ENCODE measurements around the gene TBC1D14. TPM values are rescaled to one million over a fixed set of nuclear protein-coding genes. Genes with fewer than 3 reads are reported as not detected.

TBC1D14 gene
- total RNA-seq, 3 donors from 2014 or later (not counting 1 experiment from before 2014, with no cell fraction given) = 36.0 to 54.7 (median 53.2) TPM

- no peak for DNase-seq
These were observed 158.7 kb downstream of the TBC1D14 start for GRCh38 chr4:7068279-7068842.

GRCh38 chr4:7068883-7069282 is 159.3 kb downstream of the TBC1D14 start:
- intact Hi-C loops (cut with micrococcal nuclease) = loop anchor here (1.0 to 2.0 kb wide), 4 partner anchors 25 to 353 kb away; partner anchors contain the start of genes BLOC1S4 and KIAA0232
- H3K27me3 Mint-ChIP-seq (ENCODE audit: low read depth in 2 of 2) = peaks cover 3 to 10% of the 10 kb centered on the region in 2 donors
- no peaks in the 10 kb centered on the region for H3K36me3 Mint-ChIP-seq
- H3K36me3 ChIP-seq (ENCODE audit: control insufficient read depth, insufficient read depth, low read length) = peaks cover 6% of the 10 kb centered on the region
- peak overlapping the region; percentile 97 for H3K4me3 Mint-ChIP-seq
- peaks cover 27 to 43% of the 10 kb centered on the region in 2 donors for H3K4me1 Mint-ChIP-seq
- no peak for TF ChIP-seq CTCF (IDR thresholded peaks at IDR 0.05)
- H3K9me3 Mint-ChIP-seq = no peaks in the 10 kb centered on the region
- H3K27ac ChIP-seq (ENCODE audit: low read length) = peak overlapping the region; percentile 78
- DNase-seq = no peak
- no peaks in the 10 kb centered on the region for H3K27me3 ChIP-seq (ENCODE audit: control insufficient read depth, insufficient read depth, low read length)
- no peaks in the 10 kb centered on the region for H3K9me3 ChIP-seq (ENCODE audit: control insufficient read depth, insufficient read depth, low read length)
- H3K4me3 ChIP-seq (ENCODE audit: low read length) = peak overlapping the region; percentile 82
- H3K27ac Mint-ChIP-seq = peak overlapping the region; percentile 92 to 94
- H3K4me1 ChIP-seq (ENCODE audit: control insufficient read depth, insufficient read depth, low read length) = peaks cover 27% of the 10 kb centered on the region
- WGBS (ENCODE audit: insufficient coverage) = 17% methylated on average over 20 of the region's 20 CpGs
- no peak for ATAC-seq

More at GRCh38 chr4:7068279-7068842, 158.7 kb downstream of the TBC1D14 start:
- H3K4me3 Mint-ChIP-seq = peak overlapping the region; percentile 97
- under 1% methylated on average over 50 of the region's 50 CpGs for WGBS (ENCODE audit: insufficient coverage)
- H3K27ac Mint-ChIP-seq = peak overlapping the region; percentile 92 to 94
- peaks cover 27 to 44% of the 10 kb centered on the region in 2 donors for H3K4me1 Mint-ChIP-seq
- Histone ChIP-seq H3K9me3 (ENCODE audit: control insufficient read depth, insufficient read depth, low read length) (no peaks in the 10 kb centered on the region), H3K27ac (ENCODE audit: low read length) (peak overlapping the region; percentile 78), H3K27me3 (ENCODE audit: control insufficient read depth, insufficient read depth, low read length) (no peaks in the 10 kb centered on the region), H3K4me1 (ENCODE audit: control insufficient read depth, insufficient read depth, low read length) (peaks cover 27% of the 10 kb centered on the region), H3K4me3 (ENCODE audit: low read length) (peak overlapping the region; percentile 91), H3K36me3 (ENCODE audit: control insufficient read depth, insufficient read depth, low read length) (peaks cover 11% of the 10 kb centered on the region)
- peak in 1 of 3 donors; percentile 11 for ATAC-seq
- H3K27me3 Mint-ChIP-seq (ENCODE audit: low read depth in 2 of 2) = peaks cover 3 to 10% of the 10 kb centered on the region in 2 donors
- H3K9me3 Mint-ChIP-seq = no peaks in the 10 kb centered on the region
- H3K36me3 Mint-ChIP-seq = no peaks in the 10 kb centered on the region
- TF ChIP-seq CTCF (IDR thresholded peaks at IDR 0.05) = no peak
- intact Hi-C loops (cut with micrococcal nuclease) = loop anchor here (1.0 to 2.0 kb wide), 4 partner anchors 24 to 352 kb away; partner anchors contain the start of genes BLOC1S4 and KIAA0232

- peak; percentile 24 to 45 (median 30) for ATAC-seq
- Histone ChIP-seq H3K27ac (ENCODE audit: low read length) (no peak overlapping the region), H3K4me3 (ENCODE audit: low read length) (no peak overlapping the region), H3K9me3 (ENCODE audit: control insufficient read depth, insufficient read depth, low read length) (no peaks in the 10 kb centered on the region), H3K36me3 (ENCODE audit: control insufficient read depth, insufficient read depth, low read length) (no peaks in the 10 kb centered on the region), H3K4me1 (ENCODE audit: control insufficient read depth, insufficient read depth, low read length) (peaks cover 27% of the 10 kb centered on the region), H3K27me3 (ENCODE audit: control insufficient read depth, insufficient read depth, low read length) (no peaks in the 10 kb centered on the region)
- peaks cover 3 to 10% of the 10 kb centered on the region in 2 donors for H3K27me3 Mint-ChIP-seq (ENCODE audit: low read depth in 2 of 2)
- peak overlapping the region; percentile 37 for H3K4me3 Mint-ChIP-seq
- peak; percentile 96 for TF ChIP-seq CTCF (IDR thresholded peaks at IDR 0.05)
- 41% methylated on average over 23 of the region's 23 CpGs for WGBS (ENCODE audit: insufficient coverage)
- no peaks in the 10 kb centered on the region for H3K9me3 Mint-ChIP-seq
- no peaks in the 10 kb centered on the region for H3K36me3 Mint-ChIP-seq
- H3K4me1 Mint-ChIP-seq = peaks cover 27 to 35% of the 10 kb centered on the region in 2 donors
- DNase-seq = peak; percentile 79 to 92
- intact Hi-C loops (cut with micrococcal nuclease) = loop anchor here (1.0 kb wide), 2 partner anchors 97 to 351 kb away; no protein-coding TSS in a partner anchor
- H3K27ac Mint-ChIP-seq = no peak overlapping the region
These were observed 161.3 kb downstream of the TBC1D14 start for GRCh38 chr4:7070729-7071511.

Data from natural killer cell (primary cell).